Pancreas (tissue), 10 donors: ENCODE results near the gene KBTBD12. TPM values are rescaled to one million over a fixed set of nuclear protein-coding genes. Genes with fewer than 3 reads are reported as not detected.
A peak's percentile ranks its signal among the peaks of the same experiment; 100 is the strongest.

Experiments used
- ATAC-seq, 4 donors: fragments of 200-7000 bp; cut with Tn5 transposase; one replicate each; pipeline versions ENCODE4 v1.8.0 to v1.9.1; 2020; ENCODE audit warnings: mild to moderate bottlenecking in 4 of 4, moderate library complexity in 4 of 4
- DNase-seq, 6 donors: peaks; one replicate each; pipeline ENCODE4 v3.0.0-alpha.2; 2020
- FAIRE-seq: peaks from 2 replicates; lab custom pipeline; 2012; peaks lifted over from hg19 to GRCh38; lab: Jason Lieb, UNC
- H3K27ac ChIP-seq, 4 donors: fragments of 200-600 bp; sonication (generic); 1 replicate in 3 of 4; 2 replicates in 1 of 4; pipeline versions ENCODE4 v1.5.0 to v1.8.0; 2020
- H3K27me3 ChIP-seq, 4 donors: fragments of 200-600 bp; one replicate each; pipeline ENCODE4 v1.8.0; 2021
- H3K36me3 ChIP-seq, 3 donors: fragments of 200-600 bp; sonication (generic) in 1 of 3; one replicate each; pipeline versions ENCODE4 v1.5.0 to v1.8.0; 2020 to 2021
- H3K4me1 ChIP-seq, 3 donors: fragments of 200-600 bp; one replicate each; pipeline ENCODE4 v1.8.0; 2021
- H3K4me3 ChIP-seq, 4 donors: fragments of 200-600 bp; sonication (generic) in 2 of 4; one replicate each; pipeline versions ENCODE4 v1.5.0 to v1.8.0; 2020 to 2021
- H3K9me3 ChIP-seq, 4 donors: fragments of 200-600 bp; one replicate each; pipeline ENCODE4 v1.8.0; 2021
- WGBS, 2 donors: extraction: QIAGEN DNeasy Blood & Tissue Kit; methylation state at CpG; one replicate each; pipeline ENCODE4 v1.1.7; 2013; 5-methylcytosine and 5-hydroxymethylcytosine counted together
- intact Hi-C, 3 donors: fragments of 100-400 bp; cut with DNase I; formaldehyde crosslinking; loops; one replicate each; pipeline versions ENCODE4 v1.11.1 to v1.14.2; 2022
- polyA plus RNA-seq, 2 donors: library from polyadenylated mRNA; stranded (reverse); fragments of 200-250 nt; gene quantifications; one replicate each; pipeline ENCODE4 v1.2.3, GENCODE V29; 2013
- total RNA-seq, 6 donors: library from RNA; stranded (reverse); fragmentation: NEBNext Ultra II Directional in 4 of 6; extraction: Animal tissue kit (Norgen Biotek cat#: 25700) in 4 of 6; gene quantifications; one replicate each; pipeline versions ENCODE4 v1.2.1 to v1.2.4, GENCODE V29; 2021 to 2023
- TF ChIP-seq, protein P1 (sequence below), 4 donors: fragments of 200-600 bp; sonication (generic) in 3 of 4; IDR thresholded peaks; one replicate each; pipeline versions ENCODE4 v1.5.0 to v1.8.0; 2021; ENCODE audit warnings: antibody characterized with exemption in 4 of 4
- donor health status: healthy with polysubstance abuse.
- donor health status: DM: no; HTN: no; CAD: no; lungs with moderate emphysema.
- donor health status: DM: no; HTN: no; CAD: no.
- donor health status: control.
- donor health status: control.
- donor health status: Bipolar disorder and iron deficiency.
- donor health status: DM: yes; HTN: yes; CAD: no.
- donor health status: DM: no; HTN: no; CAD: no.
- donor health status: DM: no; HTN: no; CAD: no.
- donor health status: DM: yes; HTN: yes; CAD: no.

Gene KBTBD12
- total and polyA plus RNA-seq, 8 donors: 0.68 to 3.7 (median 1.6) TPM

- no peak for ATAC-seq
- no peak for FAIRE-seq
- H3K36me3 ChIP-seq: no peaks in the 10 kb centered on the region
- no peak overlapping the region for H3K27ac ChIP-seq
- DNase-seq: no peak
- H3K4me3 ChIP-seq: no peak overlapping the region
- 96% methylated on average over 1 of the region's 1 CpG for WGBS, 2 donors
- H3K27me3 ChIP-seq: no peaks in the 10 kb centered on the region
- H3K9me3 ChIP-seq: no peaks in the 10 kb centered on the region
- TF ChIP-seq, protein P1, sequence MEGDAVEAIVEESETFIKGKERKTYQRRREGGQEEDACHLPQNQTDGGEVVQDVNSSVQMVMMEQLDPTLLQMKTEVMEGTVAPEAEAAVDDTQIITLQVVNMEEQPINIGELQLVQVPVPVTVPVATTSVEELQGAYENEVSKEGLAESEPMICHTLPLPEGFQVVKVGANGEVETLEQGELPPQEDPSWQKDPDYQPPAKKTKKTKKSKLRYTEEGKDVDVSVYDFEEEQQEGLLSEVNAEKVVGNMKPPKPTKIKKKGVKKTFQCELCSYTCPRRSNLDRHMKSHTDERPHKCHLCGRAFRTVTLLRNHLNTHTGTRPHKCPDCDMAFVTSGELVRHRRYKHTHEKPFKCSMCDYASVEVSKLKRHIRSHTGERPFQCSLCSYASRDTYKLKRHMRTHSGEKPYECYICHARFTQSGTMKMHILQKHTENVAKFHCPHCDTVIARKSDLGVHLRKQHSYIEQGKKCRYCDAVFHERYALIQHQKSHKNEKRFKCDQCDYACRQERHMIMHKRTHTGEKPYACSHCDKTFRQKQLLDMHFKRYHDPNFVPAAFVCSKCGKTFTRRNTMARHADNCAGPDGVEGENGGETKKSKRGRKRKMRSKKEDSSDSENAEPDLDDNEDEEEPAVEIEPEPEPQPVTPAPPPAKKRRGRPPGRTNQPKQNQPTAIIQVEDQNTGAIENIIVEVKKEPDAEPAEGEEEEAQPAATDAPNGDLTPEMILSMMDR (IDR thresholded peaks at IDR 0.05): no peak
- H3K4me1 ChIP-seq: no peaks in the 10 kb centered on the region
- intact Hi-C loops: no loop called here
Measured at GRCh38 chr3:127933396-127933795, 18.4 kb downstream of the KBTBD12 start.

DNA sequence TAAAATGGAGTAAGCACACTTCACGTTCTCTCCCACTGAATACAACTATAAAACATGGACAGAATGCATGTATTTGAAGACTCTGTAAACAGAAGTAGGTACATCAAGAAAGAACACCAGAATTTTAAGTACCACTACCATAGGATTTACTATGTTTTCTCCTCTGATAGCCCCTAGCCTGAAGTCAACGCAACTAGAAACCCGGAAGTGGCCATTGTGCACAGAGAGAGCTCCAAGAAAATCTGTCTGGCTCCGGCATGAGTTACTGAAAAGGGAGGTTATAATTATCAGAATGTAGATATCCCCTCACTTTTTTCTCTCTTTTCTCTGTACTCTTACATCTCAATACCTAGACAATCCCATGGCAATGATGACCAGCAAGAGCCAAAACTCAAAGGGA is 23.8 kb downstream of the KBTBD12 start:
- H3K36me3 ChIP-seq: no peaks in the 10 kb centered on the region
- H3K4me3 ChIP-seq: no peak overlapping the region
- intact Hi-C loops: no loop called here
- WGBS, 2 donors: 89 to 92% methylated on average over 4 of the region's 4 CpGs
- H3K9me3 ChIP-seq: no peaks in the 10 kb centered on the region
- FAIRE-seq (no peak), ATAC-seq (no peak), DNase-seq (no peak)
- H3K27me3 ChIP-seq: no peaks in the 10 kb centered on the region
- H3K4me1 ChIP-seq: no peaks in the 10 kb centered on the region
- TF ChIP-seq, protein P1 (IDR thresholded peaks at IDR 0.05): no peak
- no peak overlapping the region for H3K27ac ChIP-seq

DNA sequence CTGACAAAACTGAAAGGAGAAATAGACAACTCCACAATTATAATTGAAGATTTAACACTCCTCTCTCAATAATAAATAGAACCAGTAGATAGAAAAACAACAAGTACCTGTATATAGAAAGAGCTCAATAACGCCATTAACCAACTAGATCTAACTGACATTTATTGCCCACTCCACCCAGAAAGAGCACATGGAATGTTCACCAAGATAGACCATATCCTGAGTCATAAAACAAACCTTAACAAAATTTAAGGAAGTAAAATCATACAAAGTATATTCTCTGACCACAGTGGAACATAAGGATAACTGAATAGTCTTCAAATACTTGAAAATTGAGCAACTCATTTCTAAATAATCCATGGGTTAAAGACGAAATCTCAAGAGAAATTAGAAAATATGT is 25.1 kb downstream of the KBTBD12 start:
- ATAC-seq (no peak), FAIRE-seq (peak; percentile 78), DNase-seq (no peak)
- TF ChIP-seq, protein P1 (IDR thresholded peaks at IDR 0.05): no peak
- no peaks in the 10 kb centered on the region for H3K4me1 ChIP-seq
- H3K27me3 ChIP-seq: no peaks in the 10 kb centered on the region
- no peaks in the 10 kb centered on the region for H3K36me3 ChIP-seq
- no peaks in the 10 kb centered on the region for H3K9me3 ChIP-seq
- intact Hi-C loops: no loop called here
- H3K4me3 ChIP-seq: no peak overlapping the region
- no peak overlapping the region for H3K27ac ChIP-seq
- 65 to 66% methylated on average over 2 of the region's 2 CpGs for WGBS, 2 donors

GRCh38 chr3:127942613-127943012 is 27.6 kb downstream of the KBTBD12 start:
- Histone ChIP-seq H3K36me3 (no peaks in the 10 kb centered on the region), H3K27ac (no peak overlapping the region), H3K27me3 (no peaks in the 10 kb centered on the region), H3K9me3 (no peaks in the 10 kb centered on the region), H3K4me3 (no peak overlapping the region), H3K4me1 (no peaks in the 10 kb centered on the region)
- ATAC-seq (no peak), DNase-seq (no peak), FAIRE-seq (no peak)
- TF ChIP-seq, protein P1 (IDR thresholded peaks at IDR 0.05): no peak
- intact Hi-C loops: no loop called here

DNA sequence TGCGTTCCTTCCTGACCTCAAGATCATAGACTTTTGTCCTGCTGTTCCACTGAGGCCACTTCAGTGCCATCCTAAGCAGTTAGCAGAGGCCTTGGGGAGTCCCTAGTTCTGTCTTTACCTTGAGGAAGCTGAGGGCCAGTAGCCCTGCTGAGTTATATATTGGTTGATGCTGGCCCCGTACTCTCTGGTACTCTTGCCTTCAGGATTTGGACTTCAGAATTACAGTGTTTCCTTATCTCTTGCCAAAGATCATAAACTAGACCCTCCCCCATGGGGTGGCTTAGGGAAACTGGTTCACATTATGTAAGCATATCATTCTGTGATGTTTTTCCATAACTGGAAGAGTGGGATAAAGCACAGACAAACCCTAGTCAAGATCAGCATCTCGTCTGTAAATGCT is 33.2 kb downstream of the KBTBD12 start:
- 82 to 87% methylated on average over 3 of the region's 3 CpGs for WGBS, 2 donors
- ATAC-seq (no peak), DNase-seq (no peak), FAIRE-seq (no peak)
- Histone ChIP-seq H3K36me3 (no peaks in the 10 kb centered on the region), H3K27me3 (no peaks in the 10 kb centered on the region), H3K9me3 (no peaks in the 10 kb centered on the region), H3K27ac (no peak overlapping the region), H3K4me3 (no peak overlapping the region), H3K4me1 (no peaks in the 10 kb centered on the region)
- TF ChIP-seq, protein P1 (IDR thresholded peaks at IDR 0.05): no peak
- intact Hi-C loops: no loop called here
